OCI-LY1 (cell line): ENCODE results near the gene MRRF.
"Not testable (repeated sequence)": the region's sequence is repeated elsewhere in the genome, so short reads cannot be mapped to it uniquely, and the experiment has no call there.

Source experiments
- H2AFZ ChIP-seq: fragments of 200-600 bp; sonication (generic), shearing (Covaris generic); 2 replicates; pipeline ENCODE4 v1.6.0; 2014; ENCODE audit warnings: antibody characterized with exemption, mild to moderate bottlenecking, low read length
- H3F3A ChIP-seq: fragments of 200-600 bp; sonication (generic), shearing (Covaris generic); 2 replicates; pipeline ENCODE4 v1.6.0; 2014; ENCODE audit warnings: mild to moderate bottlenecking, antibody characterized with exemption, low read length, moderate library complexity; ENCODE audit not compliant: insufficient read depth
- H3K27ac ChIP-seq: fragments of 200-600 bp; sonication (generic); 2 replicates; pipeline ENCODE4 v1.5.1; 2014; ENCODE audit warnings: low read length, mixed run types, mild to moderate bottlenecking, low read depth; ENCODE audit not compliant: poor library complexity, severe bottlenecking
- H3K27me3 ChIP-seq: fragments of 200-600 bp; sonication (generic); 2 replicates; pipeline ENCODE4 v1.6.0; 2014; ENCODE audit warnings: antibody characterized with exemption, mild to moderate bottlenecking, low read length, moderate library complexity; ENCODE audit not compliant: insufficient read depth
- H3K36me3 ChIP-seq: fragments of 200-600 bp; sonication (generic); 2 replicates; pipeline ENCODE4 v1.6.1; 2014; ENCODE audit warnings: mild to moderate bottlenecking, antibody characterized with exemption, low read length, moderate library complexity, mixed read lengths; ENCODE audit not compliant: insufficient read depth
- H3K4me1 ChIP-seq: fragments of 200-600 bp; sonication (generic); 2 replicates; pipeline ENCODE4 v1.5.1; 2014; ENCODE audit warnings: mild to moderate bottlenecking, low read length, moderate library complexity; ENCODE audit not compliant: insufficient read depth, severe bottlenecking
- H3K4me2 ChIP-seq: fragments of 200-600 bp; sonication (generic), shearing (Covaris generic); 2 replicates; pipeline ENCODE4 v1.6.1; 2014; ENCODE audit warnings: low read length
- H3K4me3 ChIP-seq: fragments of 200-600 bp; sonication (generic); 2 replicates; pipeline ENCODE4 v1.5.1; 2014; ENCODE audit warnings: low read length, low read depth, mild to moderate bottlenecking, mixed read lengths; ENCODE audit not compliant: poor library complexity, severe bottlenecking
- H3K79me2 ChIP-seq: fragments of 200-600 bp; shearing (Covaris generic); 2 replicates; pipeline ENCODE4 v1.6.1; 2016; ENCODE audit warnings: mixed run types, low read length, mixed read lengths; ENCODE audit not compliant: insufficient read depth
- H3K9ac ChIP-seq: fragments of 200-600 bp; sonication (generic), shearing (Covaris generic); 2 replicates; pipeline ENCODE4 v1.6.1; 2014; ENCODE audit warnings: mild to moderate bottlenecking, low read length, mixed read lengths
- H3K9me2 ChIP-seq: fragments of 200-600 bp; sonication (generic), shearing (Covaris generic); 2 replicates; pipeline ENCODE4 v1.6.1; 2014; ENCODE audit warnings: low read depth, mild to moderate bottlenecking, low read length, mixed read lengths
- H3K9me3 ChIP-seq: fragments of 200-600 bp; shearing (Covaris generic); 2 replicates; pipeline ENCODE4 v1.6.1; 2014; ENCODE audit warnings: low read length, mixed read lengths
- H4K20me1 ChIP-seq: fragments of 200-600 bp; sonication (generic), shearing (Covaris generic); 2 replicates; pipeline ENCODE4 v1.6.0; 2016; ENCODE audit warnings: mild to moderate bottlenecking, low read length; ENCODE audit not compliant: insufficient read depth
- CTCF ChIP-seq: fragments of 200-600 bp; sonication (generic), shearing (Covaris generic); IDR thresholded peaks from 2 replicates; pipeline ENCODE4 v1.5.1; 2017; ENCODE audit warnings: mild to moderate bottlenecking, antibody characterized with exemption, low read length, moderate library complexity, mixed read lengths
- EZH2 ChIP-seq: fragments of 200-600 bp; sonication (generic), shearing (Covaris generic); IDR thresholded peaks from 2 replicates; pipeline ENCODE4 v1.8.0; 2017; ENCODE audit warnings: borderline replicate concordance, mixed run types, mild to moderate bottlenecking, antibody characterized with exemption, low read length, moderate library complexity, mixed read lengths

MRRF gene

GRCh38 chr9:122355336-122355875, 90.7 kb downstream of the MRRF start:
- Histone ChIP-seq H3K27ac (no peak overlapping the region), H4K20me1 (no peaks in the 10 kb centered on the region), H3K4me1 (no peaks in the 10 kb centered on the region), H3K79me2 (no peaks in the 10 kb centered on the region), H2AFZ (no peak overlapping the region), H3K4me2 (no peak overlapping the region), H3K9ac (no peak overlapping the region), H3K9me3 (no peaks in the 10 kb centered on the region), H3K9me2 (no peaks in the 10 kb centered on the region), H3K4me3 (no peak overlapping the region), H3K27me3 (no peaks in the 10 kb centered on the region), H3K36me3 (no peaks in the 10 kb centered on the region; the same call in 1 of the 2 replicates), H3F3A (no peaks in the 10 kb centered on the region)
- no peak for TF ChIP-seq CTCF
- no peak for TF ChIP-seq EZH2

- Histone ChIP-seq H3K27ac (no peak overlapping the region), H2AFZ (no peak overlapping the region), H3F3A (no peaks in the 10 kb centered on the region), H3K36me3 (no peaks in the 10 kb centered on the region; the same call in 1 of the 2 replicates), H3K79me2 (no peaks in the 10 kb centered on the region), H3K9me2 (no peaks in the 10 kb centered on the region), H4K20me1 (no peaks in the 10 kb centered on the region), H3K9ac (no peak overlapping the region), H3K4me1 (no peaks in the 10 kb centered on the region), H3K27me3 (no peaks in the 10 kb centered on the region), H3K4me3 (no peak overlapping the region), H3K4me2 (no peak overlapping the region), H3K9me3 (no peaks in the 10 kb centered on the region)
- TF ChIP-seq CTCF, result peak; percentile 49; the same call in 1 of the 2 replicates
- no peak for TF ChIP-seq EZH2
Observed at GRCh38 chr9:122356627-122357026, 91.9 kb downstream of the MRRF start.

GRCh38 chr9:122360891-122361290, 96.2 kb downstream of the MRRF start:
- no peaks in the 10 kb centered on the region for H3F3A ChIP-seq
- no peak overlapping the region for H3K4me3 ChIP-seq
- no peaks in the 10 kb centered on the region for H3K4me1 ChIP-seq
- no peak overlapping the region for H3K27ac ChIP-seq
- TF ChIP-seq CTCF (no peak), EZH2 (no peak)
- H3K9me2 ChIP-seq, result no peaks in the 10 kb centered on the region
- H4K20me1 ChIP-seq, result no peaks in the 10 kb centered on the region
- no peak overlapping the region for H2AFZ ChIP-seq
- H3K9ac ChIP-seq, result no peak overlapping the region
- no peak overlapping the region for H3K4me2 ChIP-seq
- no peaks in the 10 kb centered on the region for H3K9me3 ChIP-seq
- H3K79me2 ChIP-seq, result no peaks in the 10 kb centered on the region
- H3K27me3 ChIP-seq, result no peaks in the 10 kb centered on the region
- no peaks in the 10 kb centered on the region; the same call in 1 of the 2 replicates for H3K36me3 ChIP-seq

- H3K9ac ChIP-seq, H3F3A ChIP-seq, H3K9me3 ChIP-seq, H2AFZ ChIP-seq, H3K4me2 ChIP-seq, H3K4me1 ChIP-seq, H3K27ac ChIP-seq, H3K79me2 ChIP-seq, H3K4me3 ChIP-seq, H3K9me2 ChIP-seq, H3K27me3 ChIP-seq, H3K36me3 ChIP-seq, H4K20me1 ChIP-seq: not testable (repeated sequence)
Observed at GRCh38 chr9:122363131-122363530, 98.4 kb downstream of the MRRF start.
